HL-60 (cell line): ENCODE measurements around the gene RBCK1.

Experiments used
- GABPA ChIP-seq: IDR thresholded peaks from 2 replicates; pipeline ENCODE4 v1.6.1; 2012; ENCODE audit warnings: low read depth
- TF ChIP-seq, protein P1 (sequence below): IDR thresholded peaks from one replicate; pipeline ENCODE4 v1.5.1; 2011; ENCODE audit warnings: low read length, control low read depth, inconsistent platforms; ENCODE audit not compliant: insufficient read depth
- TF ChIP-seq, protein P2 (sequence below): IDR thresholded peaks from 2 replicates; pipeline ENCODE4 v1.6.1; 2012; ENCODE audit warnings: low read depth; ENCODE audit not compliant: insufficient replicate concordance

DNA sequence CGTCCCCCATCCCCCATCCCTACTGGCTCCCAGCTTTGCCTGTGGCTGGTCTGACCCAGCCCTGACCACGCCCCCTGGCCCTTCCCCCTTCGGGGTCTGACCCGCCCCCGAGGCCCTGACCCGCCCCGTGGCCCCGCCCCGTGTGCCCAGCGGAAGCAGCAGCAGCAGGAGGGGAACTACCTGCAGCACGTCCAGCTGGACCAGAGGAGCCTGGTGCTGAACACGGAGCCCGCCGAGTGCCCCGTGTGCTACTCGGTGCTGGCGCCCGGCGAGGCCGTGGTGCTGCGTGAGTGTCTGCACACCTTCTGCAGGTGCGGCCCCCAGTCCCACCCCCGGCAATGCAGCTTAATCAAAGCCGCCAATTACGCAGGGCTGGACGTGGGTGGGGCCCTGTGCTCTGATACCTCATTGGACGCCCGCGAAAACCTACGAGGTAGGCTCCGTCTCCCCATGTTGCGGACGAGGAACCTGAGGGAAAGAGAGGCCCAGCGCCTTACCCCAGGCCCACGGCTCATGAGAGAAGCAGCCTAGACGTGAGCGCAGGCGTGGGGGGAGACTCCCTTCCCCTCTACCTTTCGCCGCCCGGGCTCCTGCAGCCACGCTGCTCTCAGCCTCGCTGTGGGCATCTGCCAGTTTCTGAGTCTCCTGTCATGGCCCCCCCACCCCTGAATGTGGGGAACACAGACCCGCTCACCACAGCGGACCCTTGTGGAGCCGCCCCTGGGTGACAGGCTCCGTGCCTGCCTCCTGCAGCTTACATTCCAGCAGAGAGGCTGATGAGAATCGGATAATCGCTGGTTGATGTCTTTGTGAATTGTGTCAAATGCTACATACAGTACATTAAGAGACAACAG is 12.8 kb downstream of the RBCK1 start:
- TF ChIP-seq, protein P1, sequence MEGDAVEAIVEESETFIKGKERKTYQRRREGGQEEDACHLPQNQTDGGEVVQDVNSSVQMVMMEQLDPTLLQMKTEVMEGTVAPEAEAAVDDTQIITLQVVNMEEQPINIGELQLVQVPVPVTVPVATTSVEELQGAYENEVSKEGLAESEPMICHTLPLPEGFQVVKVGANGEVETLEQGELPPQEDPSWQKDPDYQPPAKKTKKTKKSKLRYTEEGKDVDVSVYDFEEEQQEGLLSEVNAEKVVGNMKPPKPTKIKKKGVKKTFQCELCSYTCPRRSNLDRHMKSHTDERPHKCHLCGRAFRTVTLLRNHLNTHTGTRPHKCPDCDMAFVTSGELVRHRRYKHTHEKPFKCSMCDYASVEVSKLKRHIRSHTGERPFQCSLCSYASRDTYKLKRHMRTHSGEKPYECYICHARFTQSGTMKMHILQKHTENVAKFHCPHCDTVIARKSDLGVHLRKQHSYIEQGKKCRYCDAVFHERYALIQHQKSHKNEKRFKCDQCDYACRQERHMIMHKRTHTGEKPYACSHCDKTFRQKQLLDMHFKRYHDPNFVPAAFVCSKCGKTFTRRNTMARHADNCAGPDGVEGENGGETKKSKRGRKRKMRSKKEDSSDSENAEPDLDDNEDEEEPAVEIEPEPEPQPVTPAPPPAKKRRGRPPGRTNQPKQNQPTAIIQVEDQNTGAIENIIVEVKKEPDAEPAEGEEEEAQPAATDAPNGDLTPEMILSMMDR = no peak
- no peak for TF ChIP-seq GABPA
- TF ChIP-seq, protein P2, sequence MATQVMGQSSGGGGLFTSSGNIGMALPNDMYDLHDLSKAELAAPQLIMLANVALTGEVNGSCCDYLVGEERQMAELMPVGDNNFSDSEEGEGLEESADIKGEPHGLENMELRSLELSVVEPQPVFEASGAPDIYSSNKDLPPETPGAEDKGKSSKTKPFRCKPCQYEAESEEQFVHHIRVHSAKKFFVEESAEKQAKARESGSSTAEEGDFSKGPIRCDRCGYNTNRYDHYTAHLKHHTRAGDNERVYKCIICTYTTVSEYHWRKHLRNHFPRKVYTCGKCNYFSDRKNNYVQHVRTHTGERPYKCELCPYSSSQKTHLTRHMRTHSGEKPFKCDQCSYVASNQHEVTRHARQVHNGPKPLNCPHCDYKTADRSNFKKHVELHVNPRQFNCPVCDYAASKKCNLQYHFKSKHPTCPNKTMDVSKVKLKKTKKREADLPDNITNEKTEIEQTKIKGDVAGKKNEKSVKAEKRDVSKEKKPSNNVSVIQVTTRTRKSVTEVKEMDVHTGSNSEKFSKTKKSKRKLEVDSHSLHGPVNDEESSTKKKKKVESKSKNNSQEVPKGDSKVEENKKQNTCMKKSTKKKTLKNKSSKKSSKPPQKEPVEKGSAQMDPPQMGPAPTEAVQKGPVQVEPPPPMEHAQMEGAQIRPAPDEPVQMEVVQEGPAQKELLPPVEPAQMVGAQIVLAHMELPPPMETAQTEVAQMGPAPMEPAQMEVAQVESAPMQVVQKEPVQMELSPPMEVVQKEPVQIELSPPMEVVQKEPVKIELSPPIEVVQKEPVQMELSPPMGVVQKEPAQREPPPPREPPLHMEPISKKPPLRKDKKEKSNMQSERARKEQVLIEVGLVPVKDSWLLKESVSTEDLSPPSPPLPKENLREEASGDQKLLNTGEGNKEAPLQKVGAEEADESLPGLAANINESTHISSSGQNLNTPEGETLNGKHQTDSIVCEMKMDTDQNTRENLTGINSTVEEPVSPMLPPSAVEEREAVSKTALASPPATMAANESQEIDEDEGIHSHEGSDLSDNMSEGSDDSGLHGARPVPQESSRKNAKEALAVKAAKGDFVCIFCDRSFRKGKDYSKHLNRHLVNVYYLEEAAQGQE = no peak
